ENCODE measurements around the gene LRRD1.
A peak's percentile ranks its signal among the peaks of the same experiment; 100 is the strongest.
"Not testable (repeated sequence)": the region's sequence is repeated elsewhere in the genome, so short reads cannot be mapped to it uniquely, and the experiment has no call there.

LRRD1 gene

DNA sequence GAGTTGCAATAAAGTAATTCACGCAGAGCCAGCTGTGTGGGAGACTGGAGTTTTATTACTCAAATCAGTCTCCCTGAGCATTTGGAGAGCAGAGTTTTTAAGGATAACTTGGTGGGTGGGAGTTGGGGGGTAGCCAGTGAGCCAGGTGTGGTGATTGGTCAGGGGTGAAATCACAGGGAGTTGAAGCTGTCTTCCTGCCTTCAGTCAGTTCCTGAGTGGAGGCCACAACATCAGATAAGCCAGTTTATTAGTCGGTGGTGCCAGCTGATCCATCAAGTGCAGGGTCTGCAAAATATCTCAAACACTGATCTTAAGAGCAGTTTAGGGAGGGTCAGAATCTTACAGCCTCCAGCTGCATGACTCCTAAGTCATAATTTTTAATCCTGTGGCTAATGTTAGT lies 41.4 kb downstream of the LRRD1 start:
- DNase-seq, result no peak

DNA sequence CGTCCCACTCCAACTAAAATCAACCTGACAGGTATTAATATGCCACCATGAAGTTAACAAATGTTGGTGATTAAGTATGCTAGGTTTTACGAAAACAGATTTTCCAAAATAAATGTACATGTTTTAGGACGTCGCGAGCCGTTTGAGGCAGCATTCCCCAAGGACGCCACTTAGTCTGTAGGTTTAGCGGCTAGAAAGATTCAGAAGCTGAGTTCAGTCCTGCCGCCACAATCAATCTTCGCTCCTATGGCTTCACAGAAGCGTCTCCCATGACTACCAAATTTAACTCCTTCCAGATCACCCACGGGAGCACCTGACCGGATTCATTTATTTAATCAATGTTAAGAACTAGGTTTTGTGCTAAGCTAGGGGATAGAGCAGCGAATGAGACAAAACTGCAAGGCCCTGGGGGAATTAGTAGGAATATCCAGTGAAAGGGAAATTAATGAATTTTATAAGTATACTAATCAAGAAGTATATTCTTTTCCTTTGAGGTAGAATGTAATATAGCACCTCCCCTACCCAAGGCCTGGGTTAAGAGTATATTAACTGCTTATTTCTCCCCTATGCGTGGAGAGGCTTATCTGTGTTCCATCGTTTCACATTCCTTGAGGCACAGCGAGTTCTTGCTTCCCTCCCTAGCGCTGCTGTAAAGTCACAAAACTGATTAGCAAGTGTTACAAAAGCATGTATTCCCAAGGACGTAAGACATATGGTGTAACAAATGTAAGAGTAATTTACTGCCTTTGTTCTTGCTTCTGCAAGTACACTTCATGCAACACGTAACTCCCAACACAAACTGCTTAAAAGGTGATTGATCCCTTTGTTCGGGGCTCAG lies 43.7 kb downstream of the LRRD1 start:
- peak; percentile 59 for DNase-seq

DNA sequence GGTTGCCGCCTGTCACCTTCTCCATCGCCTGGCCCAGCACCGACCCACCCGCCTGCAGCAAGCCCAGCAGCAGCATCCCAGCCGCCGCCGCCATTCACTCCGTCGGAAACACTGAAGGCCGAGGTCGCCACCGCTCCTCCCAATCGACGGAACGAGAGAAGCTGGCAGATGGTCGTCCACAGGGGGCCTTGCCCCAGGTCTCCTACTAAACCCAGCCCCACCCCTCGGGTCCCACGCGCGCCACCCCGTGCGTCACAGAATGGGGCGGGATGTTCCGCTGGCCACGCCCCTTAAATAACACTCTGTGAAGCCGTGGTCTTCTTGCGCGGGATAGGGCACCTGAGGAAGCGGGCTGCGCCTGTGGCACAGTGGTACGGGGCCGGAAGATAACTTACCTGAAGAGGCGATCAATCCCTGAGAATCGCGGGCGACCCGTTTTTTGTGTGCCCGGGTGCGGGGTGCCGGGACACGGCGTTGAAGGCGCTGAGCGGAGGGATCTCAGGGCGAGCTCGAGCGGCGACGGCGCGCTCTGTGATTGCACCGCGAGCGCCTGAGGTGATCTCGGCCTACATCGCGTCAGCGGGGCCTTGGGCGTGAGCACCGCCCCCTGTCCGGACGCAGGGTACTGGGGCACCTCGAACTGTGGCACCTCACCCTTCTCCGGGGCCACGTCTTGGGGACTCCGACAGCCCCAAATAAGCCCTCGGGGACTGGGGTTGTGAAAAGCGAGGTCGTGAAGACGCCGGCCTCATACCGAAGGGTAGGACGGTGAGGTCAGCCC lies 44.5 kb downstream of the LRRD1 start, which contains the start of gene CYP51A1:
TSS of gene CYP51A1 (minus strand) at position 207 of the 781 bp plus-strand sequence. CDS start at position 94, 113 bp downstream.
- DNase-seq, result peak; percentile 95

GRCh38 chr7:92133737-92134270 lies 45.1 kb downstream of the LRRD1 start:
- DNase-seq, result peak; percentile 66

DNA sequence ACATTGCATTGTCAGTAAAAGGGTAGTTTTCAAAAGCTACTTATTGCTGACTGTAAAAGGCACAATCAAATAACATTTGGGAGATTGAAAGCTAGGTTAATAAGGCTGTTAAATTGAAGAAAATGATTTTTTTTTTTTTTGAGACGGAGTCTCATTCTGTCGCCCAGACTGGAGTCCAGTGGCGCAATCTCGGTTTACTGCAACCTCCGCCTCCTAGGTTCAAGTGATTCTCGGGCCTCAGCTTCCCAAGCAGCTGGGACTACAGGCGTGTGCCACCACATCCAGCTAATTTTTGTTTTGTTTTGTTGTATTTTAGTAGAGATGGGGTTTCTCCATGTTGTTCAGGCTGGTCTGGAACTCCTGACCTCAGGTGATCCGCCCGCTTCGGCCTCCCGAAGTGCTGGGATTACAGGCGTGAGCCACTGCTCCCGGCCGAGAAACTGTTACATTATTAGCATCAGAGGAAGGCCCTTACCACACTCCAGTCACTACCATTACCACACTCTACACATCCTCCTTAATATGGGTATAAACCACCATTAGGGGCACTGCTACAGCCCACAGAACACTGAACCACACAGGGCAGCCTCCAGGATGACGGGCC lies 45.7 kb downstream of the LRRD1 start:
- no peak for DNase-seq

DNA sequence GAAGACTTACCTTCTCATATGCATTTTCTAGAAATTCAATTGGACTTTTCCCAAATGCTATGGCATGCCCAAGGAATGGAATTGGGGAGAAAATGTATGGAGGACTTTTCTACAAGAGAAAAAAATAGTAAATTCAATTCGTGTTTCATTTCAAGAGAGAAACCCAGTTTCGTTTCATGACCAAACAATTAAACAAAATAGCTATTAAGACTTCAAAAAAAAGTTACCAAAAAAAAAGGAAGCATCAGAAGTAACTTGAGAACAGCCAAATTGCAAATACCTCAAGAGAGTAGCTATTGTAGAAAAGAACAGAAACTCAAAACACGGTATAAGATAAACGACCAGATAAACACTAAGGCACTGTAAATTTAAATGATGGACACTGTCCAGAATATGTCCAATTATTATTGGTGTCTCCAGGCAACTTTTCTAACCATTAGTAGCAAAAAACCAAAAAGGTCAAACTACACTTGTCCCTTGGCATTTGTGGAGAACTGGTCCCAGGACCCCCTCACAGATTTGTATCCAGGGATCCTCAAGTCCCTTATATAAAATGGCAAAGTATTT lies 47.1 kb downstream of the LRRD1 start:
- DNase-seq, result no peak

GRCh38 chr7:92131093-92131492 lies 47.8 kb downstream of the LRRD1 start:
- no peak for DNase-seq

DNA sequence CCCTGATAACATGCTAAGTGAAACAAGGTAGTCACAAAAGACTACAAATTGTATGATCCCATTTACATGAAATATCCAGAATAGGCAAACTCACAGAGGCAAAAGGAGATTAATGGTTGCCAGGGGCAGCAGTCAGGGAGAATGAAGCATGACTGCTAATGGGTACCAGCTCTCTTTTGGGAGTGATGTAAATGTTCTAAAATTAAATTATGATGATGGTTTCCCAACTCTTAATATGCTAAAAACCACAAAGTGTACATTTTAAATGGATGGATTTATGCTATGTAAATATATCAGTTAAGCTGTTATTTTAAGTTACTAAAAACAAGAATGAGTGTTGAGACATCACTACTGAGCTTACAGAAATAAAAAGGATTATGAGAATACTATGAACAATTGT lies 57.3 kb downstream of the LRRD1 start:
- DNase-seq, result no peak

DNA sequence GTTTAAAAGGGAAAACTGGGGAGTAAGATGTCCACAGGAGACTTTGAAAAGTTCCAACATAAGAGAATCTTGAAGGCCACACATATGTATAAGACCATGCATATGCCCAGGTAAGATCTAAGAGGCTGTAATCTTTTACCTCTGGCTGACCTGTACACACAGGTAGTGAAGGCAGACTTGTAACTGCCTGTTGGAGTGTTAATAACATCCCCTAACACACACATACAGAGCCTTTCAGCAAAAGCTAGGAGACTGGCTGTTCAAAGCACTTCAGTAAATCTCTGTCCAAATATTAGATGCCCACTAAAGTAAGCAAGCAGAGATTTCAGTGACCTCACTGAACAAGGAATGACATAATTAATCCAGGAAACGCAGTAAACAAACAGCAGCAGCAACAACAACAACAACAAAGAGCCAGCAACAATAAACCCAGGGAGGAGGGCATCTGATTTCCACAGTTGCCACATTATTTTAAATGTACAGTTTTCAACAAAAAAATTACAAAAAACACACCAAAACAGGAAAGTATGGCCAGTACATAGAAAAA lies 59.7 kb downstream of the LRRD1 start:
- DNase-seq, result no peak

DNA sequence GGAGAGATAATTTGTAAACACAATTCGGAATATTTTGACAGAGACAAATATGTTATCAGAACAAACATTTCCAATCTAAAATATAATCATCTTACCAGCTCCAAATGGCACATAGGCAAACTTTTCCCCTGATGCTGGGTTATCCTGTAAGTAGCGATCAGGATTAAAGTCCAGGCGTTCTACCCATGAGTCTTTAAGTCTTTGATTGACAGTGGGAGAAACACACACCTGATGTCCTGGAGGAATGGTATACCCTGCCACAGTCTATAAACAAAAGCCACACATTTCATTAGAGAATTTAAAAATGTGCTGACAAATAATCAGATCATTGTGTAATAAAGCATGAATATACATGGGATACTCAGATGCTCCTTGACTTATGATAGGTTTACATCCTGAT lies 62.0 kb downstream of the LRRD1 start:
- no peak for DNase-seq

DNA sequence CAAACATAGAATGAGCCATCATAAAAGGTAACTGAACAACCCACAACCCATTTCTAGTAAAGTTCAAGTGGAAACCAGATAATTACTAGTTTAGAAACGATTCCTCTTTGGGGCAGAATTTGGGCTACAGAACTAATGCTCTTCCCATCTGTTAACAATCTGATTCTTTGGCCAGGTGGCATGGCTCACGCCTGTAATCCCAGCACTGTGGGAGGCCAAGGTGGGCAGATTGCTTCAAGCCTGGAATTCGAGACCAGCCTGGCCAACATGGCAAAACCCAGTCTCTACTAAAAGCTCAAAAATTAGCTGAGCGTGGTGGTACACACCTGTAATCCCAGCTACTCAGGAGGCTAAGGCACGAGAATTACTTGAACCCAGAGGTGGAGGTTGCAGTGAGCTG lies 63.1 kb downstream of the LRRD1 start:
- no peak for DNase-seq

- no peak for DNase-seq
Observed at GRCh38 chr7:92110857-92111256, 68.1 kb downstream of the LRRD1 start.

DNA sequence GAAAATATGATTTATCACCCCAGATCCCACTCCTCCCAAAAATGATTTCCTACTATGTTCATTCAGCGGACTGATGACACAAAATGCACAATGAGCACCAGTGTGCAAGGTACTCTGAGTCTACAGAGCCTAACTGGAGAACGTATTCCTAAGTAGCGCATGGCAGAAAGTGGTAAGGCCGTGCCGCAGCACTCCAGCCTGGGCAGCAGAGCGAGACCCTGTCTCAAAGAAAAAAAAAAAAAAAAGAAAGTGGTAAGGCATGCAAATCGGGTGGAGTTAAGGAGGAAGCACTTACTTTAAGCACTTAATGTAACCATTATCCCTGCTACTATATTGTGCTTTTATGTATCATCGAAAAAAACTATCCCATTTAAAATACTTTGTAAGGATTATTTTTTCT lies 70.1 kb downstream of the LRRD1 start:
- no peak for DNase-seq

- DNase-seq, result not testable (repeated sequence)
Observed at GRCh38 chr7:92102862-92103261, 76.1 kb downstream of the LRRD1 start.

- DNase-seq, result no peak
Observed at GRCh38 chr7:92100534-92100933, 78.4 kb downstream of the LRRD1 start.

DNA sequence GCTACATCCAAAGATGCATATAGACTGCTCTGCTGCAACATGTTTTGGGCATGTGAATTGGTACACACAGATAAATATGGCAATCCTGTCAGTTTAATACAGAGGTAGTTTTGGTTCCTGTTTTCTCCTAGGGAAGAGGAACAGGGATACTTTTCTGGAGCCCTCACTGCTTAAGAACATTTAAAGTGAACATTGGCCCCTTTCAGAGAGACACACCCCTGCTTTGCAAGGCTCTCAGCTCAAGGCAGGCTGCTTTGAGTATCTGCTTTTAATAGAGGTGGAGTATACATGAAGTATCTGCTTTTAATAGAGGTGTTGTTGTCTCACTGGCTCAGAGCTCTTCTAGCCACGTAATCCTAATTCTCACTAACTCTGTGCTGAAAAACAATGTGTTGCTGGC lies 83.6 kb downstream of the LRRD1 start:
- DNase-seq, result no peak
